DND-41 (cell line): ENCODE results near the gene RBMS3.

Source experiments
- EZH2 ChIP-seq: IDR thresholded peaks from 3 replicates; pipeline ENCODE4 v1.6.1; 2012; ENCODE audit warnings: borderline replicate concordance, low read depth, mild to moderate bottlenecking, moderate library complexity, low read length, inconsistent platforms; ENCODE audit not compliant: severe bottlenecking
- TF ChIP-seq, protein P1 (sequence below): IDR thresholded peaks from 2 replicates; pipeline ENCODE4 v1.5.1; 2012; ENCODE audit warnings: borderline replicate concordance, low read length, moderate library complexity, mild to moderate bottlenecking; ENCODE audit not compliant: poor library complexity, severe bottlenecking; ENCODE audit errors: extremely low read depth

GRCh38 chr3:29370476-29371420, 89.9 kb downstream of the RBMS3 start:
- TF ChIP-seq, protein P1, sequence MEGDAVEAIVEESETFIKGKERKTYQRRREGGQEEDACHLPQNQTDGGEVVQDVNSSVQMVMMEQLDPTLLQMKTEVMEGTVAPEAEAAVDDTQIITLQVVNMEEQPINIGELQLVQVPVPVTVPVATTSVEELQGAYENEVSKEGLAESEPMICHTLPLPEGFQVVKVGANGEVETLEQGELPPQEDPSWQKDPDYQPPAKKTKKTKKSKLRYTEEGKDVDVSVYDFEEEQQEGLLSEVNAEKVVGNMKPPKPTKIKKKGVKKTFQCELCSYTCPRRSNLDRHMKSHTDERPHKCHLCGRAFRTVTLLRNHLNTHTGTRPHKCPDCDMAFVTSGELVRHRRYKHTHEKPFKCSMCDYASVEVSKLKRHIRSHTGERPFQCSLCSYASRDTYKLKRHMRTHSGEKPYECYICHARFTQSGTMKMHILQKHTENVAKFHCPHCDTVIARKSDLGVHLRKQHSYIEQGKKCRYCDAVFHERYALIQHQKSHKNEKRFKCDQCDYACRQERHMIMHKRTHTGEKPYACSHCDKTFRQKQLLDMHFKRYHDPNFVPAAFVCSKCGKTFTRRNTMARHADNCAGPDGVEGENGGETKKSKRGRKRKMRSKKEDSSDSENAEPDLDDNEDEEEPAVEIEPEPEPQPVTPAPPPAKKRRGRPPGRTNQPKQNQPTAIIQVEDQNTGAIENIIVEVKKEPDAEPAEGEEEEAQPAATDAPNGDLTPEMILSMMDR = no peak
- TF ChIP-seq EZH2 = no peak
